GM04503 (cell line): ENCODE data around the gene KY.

Source experiments
- DNase-seq: peaks from one replicate; pipeline ENCODE4 v3.0.0-alpha.2; 2012; ENCODE audit warnings: low read depth

The KY gene

GRCh38 chr3:134644731-134645514 is 5.9 kb downstream of the KY start:
- DNase-seq: no peak

GRCh38 chr3:134643150-134643675 is 7.6 kb downstream of the KY start:
- no peak for DNase-seq

GRCh38 chr3:134642445-134643149 is 8.2 kb downstream of the KY start:
- DNase-seq: no peak

- DNase-seq: no peak
These were observed 9.0 kb downstream of the KY start for GRCh38 chr3:134641671-134642300.

- no peak for DNase-seq
These were observed 9.9 kb downstream of the KY start for GRCh38 chr3:134640872-134641470.

- DNase-seq: no peak
These were observed 10.4 kb downstream of the KY start for GRCh38 chr3:134640378-134640777.

GRCh38 chr3:134638385-134639030 is 12.3 kb downstream of the KY start:
- DNase-seq: no peak

GRCh38 chr3:134636406-134636805 is 14.4 kb downstream of the KY start:
- DNase-seq: no peak

GRCh38 chr3:134630506-134630905 is 20.3 kb downstream of the KY start:
- DNase-seq: no peak

GRCh38 chr3:134628884-134629283 is 21.9 kb downstream of the KY start:
- no peak for DNase-seq

- no peak for DNase-seq
These were observed 23.0 kb downstream of the KY start for GRCh38 chr3:134627831-134628230.

GRCh38 chr3:134625885-134626741 is 24.7 kb downstream of the KY start:
- DNase-seq: no peak

GRCh38 chr3:134625462-134625861 is 25.4 kb downstream of the KY start:
- DNase-seq: no peak

GRCh38 chr3:134624537-134625287 is 26.1 kb downstream of the KY start:
- no peak for DNase-seq

GRCh38 chr3:134623615-134624245 is 27.1 kb downstream of the KY start:
- DNase-seq: no peak

GRCh38 chr3:134622806-134623365 is 27.9 kb downstream of the KY start:
- no peak for DNase-seq

- no peak for DNase-seq
These were observed 29.0 kb downstream of the KY start for GRCh38 chr3:134621854-134622253.

- DNase-seq: no peak
These were observed 30.2 kb downstream of the KY start for GRCh38 chr3:134620476-134621115.

GRCh38 chr3:134619884-134620445 is 30.9 kb downstream of the KY start:
- no peak for DNase-seq
